SW480 (cell line): Measurements from ENCODE around the gene RMC1.
"Not testable (repeated sequence)": the region's sequence is repeated elsewhere in the genome, so short reads cannot be mapped to it uniquely, and the experiment has no call there.

ENCODE experiments used
- DNase-seq: peaks from one replicate; pipeline ENCODE4 v3.0.0-alpha.2; 2016; ENCODE audit warnings: low spot score

Gene RMC1

GRCh38 chr18:23532848-23533247, 29.5 kb downstream of the RMC1 start:
- DNase-seq, result no peak

- no peak for DNase-seq
Measured at GRCh38 chr18:23534276-23534675, 31.0 kb downstream of the RMC1 start.

GRCh38 chr18:23536204-23536603, 32.9 kb downstream of the RMC1 start:
- DNase-seq, result no peak

- no peak for DNase-seq
Measured at GRCh38 chr18:23537274-23537673, 34.0 kb downstream of the RMC1 start.

- no peak for DNase-seq
Measured at GRCh38 chr18:23538001-23538400, 34.7 kb downstream of the RMC1 start.

- no peak for DNase-seq
Measured at GRCh38 chr18:23538870-23539269, 35.6 kb downstream of the RMC1 start.

GRCh38 chr18:23539296-23539695, 36.0 kb downstream of the RMC1 start:
- no peak for DNase-seq

- DNase-seq, result no peak
Measured at GRCh38 chr18:23539911-23540525, 36.7 kb downstream of the RMC1 start.

GRCh38 chr18:23540867-23541266, 37.6 kb downstream of the RMC1 start:
- no peak for DNase-seq

GRCh38 chr18:23541349-23542093, 38.2 kb downstream of the RMC1 start:
- no peak for DNase-seq

- no peak for DNase-seq
Measured at GRCh38 chr18:23542461-23542860, 39.1 kb downstream of the RMC1 start.

GRCh38 chr18:23545247-23545789, 42.0 kb downstream of the RMC1 start:
- no peak for DNase-seq

- no peak for DNase-seq
Measured at GRCh38 chr18:23547306-23547705, 44.0 kb downstream of the RMC1 start.

GRCh38 chr18:23547846-23548245, 44.5 kb downstream of the RMC1 start:
- DNase-seq, result peak; percentile 59

- DNase-seq, result no peak
Measured at GRCh38 chr18:23548275-23548674, 45.0 kb downstream of the RMC1 start.

GRCh38 chr18:23548719-23549118, 45.4 kb downstream of the RMC1 start:
- DNase-seq, result no peak

GRCh38 chr18:23550898-23551297, 47.6 kb downstream of the RMC1 start:
- no peak for DNase-seq

- DNase-seq, result no peak
Measured at GRCh38 chr18:23551978-23552377, 48.7 kb downstream of the RMC1 start.

- no peak for DNase-seq
Measured at GRCh38 chr18:23552505-23552904, 49.2 kb downstream of the RMC1 start.

GRCh38 chr18:23553887-23554286, 50.6 kb downstream of the RMC1 start:
- DNase-seq, result no peak

GRCh38 chr18:23556145-23556780, 53.0 kb downstream of the RMC1 start:
- DNase-seq, result no peak

- DNase-seq, result not testable (repeated sequence)
Measured at GRCh38 chr18:23557511-23557910, 54.2 kb downstream of the RMC1 start.

- DNase-seq, result no peak
Measured at GRCh38 chr18:23560186-23560585, 56.9 kb downstream of the RMC1 start.
